A673 (cell line): ENCODE measurements around the gene THBD. TPM values are rescaled to one million over a fixed set of nuclear protein-coding genes. Genes with fewer than 3 reads are reported as not detected.

Experiments used
- BruUV-seq: library from RNA; stranded (reverse); fragments of 400-500 nt; replicated peaks from 2 replicates; lab custom pipeline; 2021; lab: Mats Ljungman, UMichigan
- CTCF ChIA-PET: fragments of 300-600 bp; sonication (Branson Sonifier 250); formaldehyde crosslinking; loops from one replicate; lab custom pipeline; 2022; ENCODE audit warnings: antibody characterized with exemption; lab: Charles Lee
- POLR2A ChIA-PET: fragments of 300-600 bp; sonication (Branson Sonifier 250); formaldehyde crosslinking; loops from one replicate; lab custom pipeline; 2022; ENCODE audit warnings: antibody characterized with exemption; ENCODE audit not compliant: low non-redundant PET; lab: Charles Lee
- DNase-seq: peaks from one replicate; pipeline ENCODE4 v3.0.0-alpha.2; 2015; ENCODE audit warnings: low spot score
- H3K27ac ChIP-seq: fragments of 200-600 bp; sonication (generic); 2 replicates; pipeline ENCODE4 v1.5.1; 2016; ENCODE audit warnings: mixed run types, low read depth, mild to moderate bottlenecking, mixed read lengths, antibody characterized with exemption, low read length; ENCODE audit not compliant: poor library complexity, severe bottlenecking
- H3K27me3 ChIP-seq: fragments of 200-600 bp; sonication (generic); replicated peaks from 2 replicates; pipeline ENCODE4 v1.6.1; 2017; ENCODE audit warnings: mixed run types, low read depth, mild to moderate bottlenecking, mixed read lengths, antibody characterized with exemption, low read length; ENCODE audit not compliant: insufficient read depth, poor library complexity
- H3K36me3 ChIP-seq: fragments of 200-600 bp; sonication (generic); 2 replicates; pipeline ENCODE4 v1.6.1; 2016; ENCODE audit warnings: mixed run types, mild to moderate bottlenecking, mixed read lengths, antibody characterized with exemption, low read length; ENCODE audit not compliant: insufficient read depth, poor library complexity, severe bottlenecking
- H3K4me1 ChIP-seq: fragments of 200-600 bp; sonication (generic); 2 replicates; pipeline ENCODE4 v1.6.1; 2017; ENCODE audit warnings: mixed run types, mild to moderate bottlenecking, mixed read lengths, antibody characterized with exemption, low read length; ENCODE audit not compliant: insufficient read depth, poor library complexity, severe bottlenecking
- H3K4me3 ChIP-seq: fragments of 200-600 bp; sonication (generic); 2 replicates; pipeline ENCODE4 v1.5.1; 2016; ENCODE audit warnings: low read depth, mixed run types, mild to moderate bottlenecking, mixed read lengths, low read length; ENCODE audit not compliant: poor library complexity, severe bottlenecking
- H3K9me3 ChIP-seq: fragments of 200-600 bp; sonication (generic); 2 replicates; pipeline ENCODE4 v1.6.1; 2016; ENCODE audit warnings: mixed run types, low read depth, mild to moderate bottlenecking, mixed read lengths, antibody characterized with exemption, low read length; ENCODE audit not compliant: poor library complexity, severe bottlenecking
- CTCF ChIP-seq: fragments of 300-800, 200-600 bp; sonication (generic); conservative IDR thresholded peaks from 2 replicates; pipeline ENCODE4 v1.5.1; 2017; ENCODE audit warnings: low read depth, mild to moderate bottlenecking, antibody characterized with exemption, low read length, moderate library complexity, mixed read lengths
- EZH2 ChIP-seq: fragments of 200-600 bp; sonication (generic); IDR thresholded peaks from 2 replicates; pipeline ENCODE4 v1.6.1; 2017; ENCODE audit warnings: borderline replicate concordance, low read depth, mild to moderate bottlenecking, mixed read lengths, antibody characterized with exemption, low read length; ENCODE audit not compliant: poor library complexity, severe bottlenecking
- intact Hi-C: fragments of 100-400 bp; cut with micrococcal nuclease; formaldehyde crosslinking; loops from one replicate; pipeline ENCODE4 v1.10.0; 2022; ENCODE audit not compliant: unreplicated experiment
- total RNA-seq: library from RNA; stranded (reverse); gene quantifications from 2 replicates; pipeline ENCODE4 v1.2.3, GENCODE V29; 2021

Gene THBD
- total RNA-seq, 1 experiment from 2014 or later, result not detected

- intact Hi-C loops, result no loop called here
- TF ChIP-seq EZH2 (no peak), CTCF (no peak)
- BruUV-seq, result no TSS peak
- Histone ChIP-seq H3K9me3 (no peaks in the 10 kb centered on the region), H3K27me3 (peaks cover 51% of the 10 kb centered on the region), H3K4me3 (no peak overlapping the region), H3K27ac (no peak overlapping the region), H3K36me3 (no peaks in the 10 kb centered on the region), H3K4me1 (no peaks in the 10 kb centered on the region)
- DNase-seq, result no peak
- CTCF ChIA-PET, result no interaction called here
- POLR2A ChIA-PET, result no interaction called here
Measured at GRCh38 chr20:23078351-23079015, 29.0 kb upstream of the THBD start.

- Histone ChIP-seq H3K27me3 (peaks cover 51% of the 10 kb centered on the region), H3K4me3 (no peak overlapping the region), H3K36me3 (no peaks in the 10 kb centered on the region), H3K9me3 (no peaks in the 10 kb centered on the region), H3K4me1 (no peaks in the 10 kb centered on the region), H3K27ac (no peak overlapping the region)
- POLR2A ChIA-PET, result no interaction called here
- DNase-seq, result no peak
- no TSS peak for BruUV-seq
- intact Hi-C loops, result no loop called here
- TF ChIP-seq CTCF, result no peak
- TF ChIP-seq EZH2, result no peak
- CTCF ChIA-PET, result no interaction called here
Measured at GRCh38 chr20:23077277-23077676, 27.8 kb upstream of the THBD start.

GRCh38 chr20:23074052-23074451 lies 24.6 kb upstream of the THBD start:
- no peaks in the 10 kb centered on the region for H3K9me3 ChIP-seq
- no peak overlapping the region for H3K4me3 ChIP-seq
- H3K4me1 ChIP-seq, result no peaks in the 10 kb centered on the region
- TF ChIP-seq CTCF (no peak), EZH2 (no peak)
- no TSS peak for BruUV-seq
- no peak overlapping the region for H3K27ac ChIP-seq
- peaks cover 54% of the 10 kb centered on the region for H3K27me3 ChIP-seq
- DNase-seq, result no peak
- no peaks in the 10 kb centered on the region for H3K36me3 ChIP-seq
- POLR2A ChIA-PET, result no interaction called here
- intact Hi-C loops, result no loop called here
- CTCF ChIA-PET, result no interaction called here
